IPS-18c (cell line): ENCODE results near the gene PLCH1.

ENCODE experiments used
- H3K4me3 ChIP-seq: 2 replicates; pipeline ENCODE4 v1.7.0; 2013; ENCODE audit warnings: low read depth, mild to moderate bottlenecking, low read length, moderate library complexity; ENCODE audit not compliant: insufficient read depth
- H3K9me3 ChIP-seq: one replicate; pipeline ENCODE4 v1.6.1; 2013; ENCODE audit warnings: mild to moderate bottlenecking, low read length, moderate library complexity; ENCODE audit not compliant: control insufficient read depth, insufficient read depth

Gene PLCH1

DNA sequence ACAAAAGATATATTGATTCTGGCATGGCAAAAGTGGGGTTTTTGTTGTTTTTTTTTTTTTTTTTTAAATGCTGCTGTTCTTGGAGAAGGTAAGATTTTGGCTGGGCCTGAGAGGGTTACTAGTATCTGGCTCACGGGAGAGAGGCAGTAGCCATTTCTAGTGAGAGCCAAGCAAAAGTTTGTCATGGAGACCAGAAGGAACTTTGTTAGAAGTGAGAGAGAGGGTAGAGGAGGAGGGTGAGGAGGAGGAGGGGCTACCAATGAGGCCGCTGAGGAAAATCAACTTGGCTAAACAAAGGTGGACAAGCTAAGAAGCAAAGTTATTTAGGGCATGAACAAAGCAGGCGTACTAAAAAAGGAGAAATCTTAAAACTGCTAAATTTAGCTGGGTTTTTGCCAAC lies 402.5 kb downstream of the PLCH1 start:
- H3K4me3 ChIP-seq = no peak overlapping the region
- H3K9me3 ChIP-seq = no peaks in the 10 kb centered on the region

DNA sequence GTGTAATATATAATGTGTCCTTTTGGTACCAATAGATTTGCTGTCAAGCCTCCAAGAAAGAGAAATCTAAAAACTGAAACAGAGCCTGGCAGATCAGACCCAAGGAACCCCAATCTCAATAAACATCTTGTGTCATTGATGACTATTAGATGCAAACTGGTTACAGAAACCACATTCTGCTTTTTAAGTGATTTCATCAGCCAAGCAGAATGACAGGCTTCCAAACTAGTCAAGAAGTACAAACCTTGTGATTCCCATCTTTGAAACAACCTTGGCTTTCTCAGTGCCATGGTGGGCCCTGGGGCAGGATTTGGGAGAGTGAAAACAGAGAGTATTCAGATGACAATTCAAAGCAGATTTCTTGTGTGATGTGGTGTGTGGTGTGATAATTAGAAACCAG lies 405.8 kb downstream of the PLCH1 start:
- H3K4me3 ChIP-seq = no peak overlapping the region
- H3K9me3 ChIP-seq = no peaks in the 10 kb centered on the region

- no peaks in the 10 kb centered on the region for H3K9me3 ChIP-seq
- no peak overlapping the region for H3K4me3 ChIP-seq
These were observed 409.0 kb downstream of the PLCH1 start for GRCh38 chr3:155335724-155336354.

GRCh38 chr3:155334914-155335723 lies 409.8 kb downstream of the PLCH1 start:
- Histone ChIP-seq H3K4me3 (no peak overlapping the region), H3K9me3 (no peaks in the 10 kb centered on the region)

- no peak overlapping the region for H3K4me3 ChIP-seq
These were observed 410.5 kb downstream of the PLCH1 start for GRCh38 chr3:155334215-155334913.

DNA sequence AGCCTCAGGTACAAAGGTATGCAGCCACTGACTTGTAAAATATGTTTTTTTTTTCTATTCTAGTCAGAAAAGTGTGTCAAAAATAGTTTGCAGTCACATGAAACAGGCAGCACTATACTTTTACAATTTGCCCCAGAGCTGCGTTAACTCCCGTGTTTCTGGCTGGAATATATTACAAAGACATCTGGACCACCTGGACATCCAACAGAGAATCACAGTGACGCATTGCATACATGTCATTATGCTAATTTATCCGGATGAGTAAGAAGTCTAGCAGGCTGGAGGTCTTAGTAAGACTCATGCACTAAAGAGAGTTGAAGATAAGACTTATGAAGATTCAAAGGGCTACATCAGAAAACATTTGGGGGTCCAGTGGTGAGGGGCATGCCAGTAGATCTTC lies 412.2 kb downstream of the PLCH1 start:
- H3K9me3 ChIP-seq = no peaks in the 10 kb centered on the region

More at GRCh38 chr3:155334215-155334913, 410.5 kb downstream of the PLCH1 start:
- no peaks in the 10 kb centered on the region for H3K9me3 ChIP-seq

DNA sequence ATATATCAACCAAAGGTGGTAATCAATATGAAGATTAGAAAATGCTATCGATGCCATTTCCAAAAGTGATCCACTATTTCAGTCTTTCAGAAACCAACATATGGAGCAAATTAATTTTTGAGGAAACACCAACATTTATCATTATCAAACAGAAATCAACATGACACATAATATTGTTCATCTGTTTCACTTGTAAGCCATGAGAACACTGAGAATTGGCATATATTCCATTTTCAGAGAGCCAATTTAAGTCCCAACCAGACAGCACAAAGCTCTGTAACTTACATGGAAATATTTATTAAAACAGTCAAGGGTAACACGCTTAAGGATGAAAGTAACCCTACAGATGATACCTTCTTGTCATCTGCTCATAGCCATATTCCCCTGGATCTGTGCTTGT lies 413.8 kb downstream of the PLCH1 start:
- Histone ChIP-seq H3K4me3 (no peak overlapping the region), H3K9me3 (no peaks in the 10 kb centered on the region)

More for the DNA sequence above, 412.2 kb downstream of the PLCH1 start:
- no peak overlapping the region for H3K4me3 ChIP-seq

DNA sequence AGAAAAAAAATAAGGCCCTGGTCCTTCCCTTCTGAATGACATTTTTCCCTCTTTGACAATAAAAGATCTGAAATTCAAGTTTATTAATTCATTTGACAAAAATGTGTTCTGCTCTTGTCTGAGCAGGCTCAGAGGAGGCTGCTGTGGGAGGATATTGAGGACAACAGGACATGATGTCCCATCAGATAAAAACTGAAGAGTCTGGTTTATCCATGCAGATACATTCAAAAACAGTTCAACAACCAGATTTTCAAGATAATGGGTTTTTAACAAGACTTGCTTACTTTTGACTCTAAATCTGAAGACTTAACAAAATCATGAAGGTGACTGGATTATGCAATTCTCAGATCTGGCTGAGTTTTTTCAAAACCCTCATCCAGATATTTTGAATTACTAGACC lies 414.5 kb downstream of the PLCH1 start:
- Histone ChIP-seq H3K9me3 (no peaks in the 10 kb centered on the region), H3K4me3 (no peak overlapping the region)

- H3K9me3 ChIP-seq = no peaks in the 10 kb centered on the region
- no peak overlapping the region for H3K4me3 ChIP-seq
These were observed 415.3 kb downstream of the PLCH1 start for GRCh38 chr3:155329513-155330048.

DNA sequence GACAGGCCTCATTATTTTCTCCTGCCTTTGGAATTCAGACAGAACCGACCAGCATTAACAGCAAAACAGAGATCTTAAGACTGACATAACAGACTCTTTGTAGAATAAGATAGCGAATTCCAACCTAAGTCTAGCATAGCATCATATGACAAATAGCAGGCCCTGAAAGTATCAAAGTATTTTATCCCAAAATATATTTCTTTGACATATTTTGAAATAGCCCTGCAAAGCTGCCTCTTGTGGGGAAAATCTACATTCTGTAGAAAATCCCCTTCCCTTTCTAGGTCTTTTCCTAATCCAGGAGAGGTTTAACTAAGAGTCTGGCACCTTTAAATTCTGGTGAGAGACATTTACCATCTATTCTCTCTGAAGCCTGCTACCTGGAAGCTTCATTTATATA lies 417.0 kb downstream of the PLCH1 start:
- no peak overlapping the region for H3K4me3 ChIP-seq
- H3K9me3 ChIP-seq = no peaks in the 10 kb centered on the region

- Histone ChIP-seq H3K4me3 (no peak overlapping the region), H3K9me3 (no peaks in the 10 kb centered on the region)
These were observed 417.4 kb downstream of the PLCH1 start for GRCh38 chr3:155327430-155327829.

DNA sequence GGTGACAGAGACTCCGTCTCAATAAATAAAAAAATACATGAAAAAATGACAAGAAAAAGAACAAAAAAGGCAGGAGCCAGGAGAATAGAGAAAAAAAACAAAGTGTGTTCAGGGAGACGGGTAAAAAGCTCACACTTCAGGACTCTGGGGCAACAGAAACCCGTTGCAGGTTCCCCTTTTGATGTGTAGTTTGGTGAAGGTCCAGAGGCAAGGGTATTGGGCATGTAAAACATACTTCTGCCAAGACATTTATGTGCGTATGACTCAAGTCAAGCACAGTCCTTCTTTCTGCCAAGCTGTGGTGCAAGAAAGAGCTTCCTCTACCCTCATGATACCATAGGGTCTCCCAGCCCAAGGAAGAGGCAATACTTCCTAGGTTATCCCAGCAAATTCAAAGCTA lies 418.0 kb downstream of the PLCH1 start:
- no peaks in the 10 kb centered on the region for H3K9me3 ChIP-seq
- H3K4me3 ChIP-seq = no peak overlapping the region

- Histone ChIP-seq H3K4me3 (no peak overlapping the region), H3K9me3 (no peaks in the 10 kb centered on the region)
These were observed 418.6 kb downstream of the PLCH1 start for GRCh38 chr3:155326244-155326643.
